Type B pancreatic cell (in vitro differentiated cells): ENCODE measurements around the gene LRIT3. TPM values are rescaled to one million over a fixed set of nuclear protein-coding genes. Genes with fewer than 3 reads are reported as not detected.

ENCODE experiments used
- DNase-seq: peaks from one replicate; pipeline ENCODE4 v3.0.0; 2021; ENCODE audit warnings: mixed read lengths; ENCODE audit not compliant: unreplicated experiment; ENCODE audit errors: extremely low spot score
- H3K27ac Mint-ChIP-seq: 2 replicates; pipeline ENCODE4 v1.8.0; 2021; ENCODE audit warnings: mild to moderate bottlenecking, mixed read lengths
- H3K27me3 Mint-ChIP-seq: 2 replicates; pipeline ENCODE4 v1.8.0; 2021; ENCODE audit warnings: mixed read lengths
- H3K36me3 Mint-ChIP-seq: 2 replicates; pipeline ENCODE4 v1.8.0; 2021; ENCODE audit warnings: mixed read lengths
- H3K4me1 Mint-ChIP-seq: one replicate; pipeline ENCODE4 v1.8.0; 2021; ENCODE audit warnings: mixed read lengths; ENCODE audit not compliant: unreplicated experiment
- H3K4me3 Mint-ChIP-seq: 2 replicates; pipeline ENCODE4 v1.8.0; 2021; ENCODE audit warnings: mild to moderate bottlenecking, mixed read lengths
- H3K9me3 Mint-ChIP-seq: 2 replicates; pipeline ENCODE4 v1.8.0; 2021; ENCODE audit warnings: mixed read lengths
- long read RNA-seq: library from polyadenylated mRNA; unstranded; transcript quantifications from one replicate; pipeline ENCODE4 v2.0.0, GENCODE V29; 2020
- total RNA-seq: library from RNA; stranded (reverse); gene quantifications from 2 replicates; pipeline ENCODE4 v1.2.1, GENCODE V29; 2021; ENCODE audit warnings: low replicate concordance
- TF ChIP-seq, protein P1 (sequence below): fragments of 200-600 bp; sonication (generic); conservative IDR thresholded peaks from 2 replicates; pipeline ENCODE4 v1.5.0; 2021; ENCODE audit warnings: antibody characterized with exemption, mild to moderate bottlenecking

Gene LRIT3, protein sequence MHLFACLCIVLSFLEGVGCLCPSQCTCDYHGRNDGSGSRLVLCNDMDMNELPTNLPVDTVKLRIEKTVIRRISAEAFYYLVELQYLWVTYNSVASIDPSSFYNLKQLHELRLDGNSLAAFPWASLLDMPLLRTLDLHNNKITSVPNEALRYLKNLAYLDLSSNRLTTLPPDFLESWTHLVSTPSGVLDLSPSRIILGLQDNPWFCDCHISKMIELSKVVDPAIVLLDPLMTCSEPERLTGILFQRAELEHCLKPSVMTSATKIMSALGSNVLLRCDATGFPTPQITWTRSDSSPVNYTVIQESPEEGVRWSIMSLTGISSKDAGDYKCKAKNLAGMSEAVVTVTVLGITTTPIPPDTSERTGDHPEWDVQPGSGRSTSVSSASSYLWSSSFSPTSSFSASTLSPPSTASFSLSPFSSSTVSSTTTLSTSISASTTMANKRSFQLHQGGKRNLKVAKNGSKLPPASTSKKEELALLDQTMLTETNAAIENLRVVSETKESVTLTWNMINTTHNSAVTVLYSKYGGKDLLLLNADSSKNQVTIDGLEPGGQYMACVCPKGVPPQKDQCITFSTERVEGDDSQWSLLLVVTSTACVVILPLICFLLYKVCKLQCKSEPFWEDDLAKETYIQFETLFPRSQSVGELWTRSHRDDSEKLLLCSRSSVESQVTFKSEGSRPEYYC
- 0.27 TPM in 1 of 2 replicates, not detected in the other for total RNA-seq
- long read RNA-seq, partial matches to known transcripts: 1 of 1 reads
- long read RNA-seq, other reads (novel, unspliced or antisense): 0 of 1 reads

- Mint-ChIP-seq H3K36me3 (peaks cover 4% of the 10 kb centered on the region), H3K9me3 (no peaks in the 10 kb centered on the region), H3K27me3 (no peaks in the 10 kb centered on the region), H3K4me1 (no peaks in the 10 kb centered on the region), H3K27ac (no peak within 1 kb of the TSS), H3K4me3 (no peak within 1 kb of the TSS)
- TF ChIP-seq, protein P1, sequence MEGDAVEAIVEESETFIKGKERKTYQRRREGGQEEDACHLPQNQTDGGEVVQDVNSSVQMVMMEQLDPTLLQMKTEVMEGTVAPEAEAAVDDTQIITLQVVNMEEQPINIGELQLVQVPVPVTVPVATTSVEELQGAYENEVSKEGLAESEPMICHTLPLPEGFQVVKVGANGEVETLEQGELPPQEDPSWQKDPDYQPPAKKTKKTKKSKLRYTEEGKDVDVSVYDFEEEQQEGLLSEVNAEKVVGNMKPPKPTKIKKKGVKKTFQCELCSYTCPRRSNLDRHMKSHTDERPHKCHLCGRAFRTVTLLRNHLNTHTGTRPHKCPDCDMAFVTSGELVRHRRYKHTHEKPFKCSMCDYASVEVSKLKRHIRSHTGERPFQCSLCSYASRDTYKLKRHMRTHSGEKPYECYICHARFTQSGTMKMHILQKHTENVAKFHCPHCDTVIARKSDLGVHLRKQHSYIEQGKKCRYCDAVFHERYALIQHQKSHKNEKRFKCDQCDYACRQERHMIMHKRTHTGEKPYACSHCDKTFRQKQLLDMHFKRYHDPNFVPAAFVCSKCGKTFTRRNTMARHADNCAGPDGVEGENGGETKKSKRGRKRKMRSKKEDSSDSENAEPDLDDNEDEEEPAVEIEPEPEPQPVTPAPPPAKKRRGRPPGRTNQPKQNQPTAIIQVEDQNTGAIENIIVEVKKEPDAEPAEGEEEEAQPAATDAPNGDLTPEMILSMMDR: no peak
- no peak for DNase-seq
These were observed at the start of gene LRIT3 for GRCh38 chr4:109847896-109848442. LRIT3 (plus strand) TSS chr4:109848107; CDS start chr4:109848202, 95 bp downstream.

DNA sequence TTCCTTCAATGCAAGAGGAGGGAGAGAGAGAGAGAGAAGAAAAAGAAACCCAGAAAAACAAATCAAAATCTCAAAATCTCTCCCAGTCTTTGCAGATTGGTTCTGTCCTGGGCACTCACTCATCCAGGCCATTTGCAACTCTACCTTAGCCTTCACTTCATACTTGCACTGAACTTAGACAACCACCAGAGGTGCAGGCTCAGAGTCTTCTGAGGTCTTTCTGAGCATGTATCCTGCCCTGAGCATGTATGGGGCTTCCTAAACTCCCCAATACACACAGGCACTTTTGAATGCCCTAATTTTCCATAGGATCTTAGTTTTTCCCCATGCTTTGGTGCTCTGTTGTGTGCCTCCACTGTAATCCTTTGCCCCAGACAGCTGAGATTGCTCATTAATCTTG is 49.0 kb upstream of the LRIT3 start:
- Mint-ChIP-seq H3K4me1 (peaks cover 18% of the 10 kb centered on the region), H3K36me3 (peaks cover 7% of the 10 kb centered on the region), H3K4me3 (no peak overlapping the region), H3K27ac (no peak overlapping the region), H3K27me3 (no peaks in the 10 kb centered on the region), H3K9me3 (peaks cover 5% of the 10 kb centered on the region)
- no peak for DNase-seq
- TF ChIP-seq, protein P1: no peak

DNA sequence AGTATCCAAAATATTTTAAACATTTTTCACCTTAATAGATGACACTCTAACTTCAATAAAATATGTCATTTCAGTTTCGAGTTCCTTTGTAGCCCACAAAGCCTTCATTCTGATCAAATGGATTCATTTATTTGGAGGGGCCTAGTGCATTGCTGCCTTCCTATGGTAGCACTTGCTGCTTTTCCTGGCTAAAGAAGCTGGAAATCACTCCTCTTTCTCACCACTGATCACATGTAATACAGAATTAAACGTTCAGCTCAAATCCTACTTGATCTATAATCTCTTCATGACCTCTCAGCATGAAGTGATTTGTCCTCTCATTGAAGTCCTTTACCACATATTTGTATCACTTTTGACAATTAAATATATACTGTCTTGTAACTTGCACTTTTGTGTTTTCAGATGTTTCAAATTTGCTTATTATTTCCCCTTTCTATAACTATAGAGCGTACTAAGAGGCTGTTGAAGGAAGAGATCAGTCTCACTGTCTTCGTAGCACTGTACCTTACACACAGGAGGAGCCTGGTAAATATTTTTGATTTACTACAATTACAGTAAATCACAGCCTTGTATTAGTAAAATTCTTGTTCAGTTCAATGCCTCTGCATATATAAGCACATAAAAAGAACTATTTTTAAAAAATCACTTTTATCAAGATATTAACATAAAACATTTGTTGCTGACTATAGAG is 46.7 kb upstream of the LRIT3 start:
- Mint-ChIP-seq H3K36me3 (peaks cover 7% of the 10 kb centered on the region), H3K4me3 (peak overlapping the region; percentile 73), H3K9me3 (no peaks in the 10 kb centered on the region), H3K4me1 (peaks cover 18% of the 10 kb centered on the region), H3K27ac (peak overlapping the region; percentile 39), H3K27me3 (no peaks in the 10 kb centered on the region)
- TF ChIP-seq, protein P1: no peak
- DNase-seq: no peak

GRCh38 chr4:109801895-109802319 is 46.0 kb upstream of the LRIT3 start, which contains the start of gene CFI:
CFI (minus strand) TSS chr4:109801999; CDS start chr4:109801971, 28 bp downstream.
- H3K9me3 Mint-ChIP-seq: no peaks in the 10 kb centered on the region
- peak within 1 kb of the TSS; percentile 63 for H3K27ac Mint-ChIP-seq
- DNase-seq: no peak
- TF ChIP-seq, protein P1: no peak
- peak within 1 kb of the TSS; percentile 73 for H3K4me3 Mint-ChIP-seq
- H3K36me3 Mint-ChIP-seq: peaks cover 7% of the 10 kb centered on the region
- no peaks in the 10 kb centered on the region for H3K27me3 Mint-ChIP-seq
- peaks cover 18% of the 10 kb centered on the region for H3K4me1 Mint-ChIP-seq

DNA sequence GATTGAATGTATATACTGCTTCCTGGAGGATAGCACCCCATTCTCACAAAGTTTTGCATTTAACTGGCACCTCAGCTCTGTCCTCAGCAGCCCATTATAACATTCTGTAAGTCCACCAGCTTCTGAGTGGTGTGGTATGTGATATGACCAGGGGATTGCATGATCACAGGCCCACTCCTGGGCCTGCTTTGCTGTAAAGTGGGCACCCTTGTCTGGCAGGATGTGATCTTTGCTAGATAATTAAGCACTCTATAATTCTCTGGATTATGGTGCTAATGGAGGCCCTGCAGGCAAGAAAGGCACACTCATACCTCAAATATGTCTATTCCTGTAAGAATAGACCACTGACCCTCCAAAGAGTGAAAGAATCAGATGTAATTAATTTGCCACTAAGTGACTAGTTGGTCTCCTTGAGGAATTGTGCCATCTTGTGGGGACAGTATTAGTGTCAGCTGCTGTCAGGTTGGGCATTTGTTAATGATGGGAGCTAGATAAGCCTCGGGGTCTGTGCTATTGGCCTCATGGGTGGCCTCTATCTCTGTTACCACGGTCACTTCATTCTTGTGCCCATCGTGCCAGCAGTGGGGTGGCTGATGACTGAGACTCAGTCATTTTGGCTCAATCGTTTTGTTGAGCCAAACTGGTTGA is 43.9 kb upstream of the LRIT3 start:
- H3K4me1 Mint-ChIP-seq: peaks cover 18% of the 10 kb centered on the region
- no peaks in the 10 kb centered on the region for H3K27me3 Mint-ChIP-seq
- no peaks in the 10 kb centered on the region for H3K36me3 Mint-ChIP-seq
- no peak for DNase-seq
- TF ChIP-seq, protein P1: peak; percentile 58
- peak overlapping the region; percentile 18 for H3K27ac Mint-ChIP-seq
- H3K9me3 Mint-ChIP-seq: no peaks in the 10 kb centered on the region
- H3K4me3 Mint-ChIP-seq: no peak overlapping the region
